Brain pericyte (primary cell): ENCODE data around the gene OTOP2.
"Not testable (repeated sequence)": the region's sequence is repeated elsewhere in the genome, so short reads cannot be mapped to it uniquely, and the experiment has no call there.

Experiments used
- DNase-seq: peaks from one replicate; pipeline ENCODE4 v3.0.0-alpha.2; 2012; ENCODE audit warnings: low read depth, low spot score

OTOP2 gene

GRCh38 chr17:74971069-74971841 lies 47.2 kb downstream of the OTOP2 start:
- DNase-seq = no peak

- DNase-seq = no peak
Observed at GRCh38 chr17:74971842-74972106, 47.7 kb downstream of the OTOP2 start.

GRCh38 chr17:74972107-74972972 lies 48.3 kb downstream of the OTOP2 start, which contains the start of gene HID1:
Gene HID1 (minus strand): TSS chr17:74972759. CDS start chr17:74972656, 103 bp downstream.
- no peak for DNase-seq

GRCh38 chr17:74972973-74973328 lies 48.9 kb downstream of the OTOP2 start:
- no peak for DNase-seq

GRCh38 chr17:74975943-74976342 lies 51.9 kb downstream of the OTOP2 start:
- no peak for DNase-seq

GRCh38 chr17:74977802-74978201 lies 53.7 kb downstream of the OTOP2 start:
- no peak for DNase-seq

- no peak for DNase-seq
Observed at GRCh38 chr17:74978240-74978639, 54.2 kb downstream of the OTOP2 start.

- DNase-seq = no peak
Observed at GRCh38 chr17:74979408-74980146, 55.5 kb downstream of the OTOP2 start.

- DNase-seq = no peak
Observed at GRCh38 chr17:74981318-74981978, 57.4 kb downstream of the OTOP2 start.

- no peak for DNase-seq
Observed at GRCh38 chr17:74981979-74982662, 58.0 kb downstream of the OTOP2 start.

- not testable (repeated sequence) for DNase-seq
Observed at GRCh38 chr17:74982663-74983313, 58.7 kb downstream of the OTOP2 start.
